IPS-NIHi7 (cell line): ENCODE measurements around the gene TOR4A.

Experiments
- DNase-seq: peaks from one replicate; pipeline ENCODE4 v3.0.0; 2012; ENCODE audit warnings: mixed read lengths; ENCODE audit errors: extremely low spot score

Gene TOR4A

GRCh38 chr9:137277329-137278041 lies at the start of gene TOR4A:
TOR4A (plus strand) TSS chr9:137277726; CDS start chr9:137278690, 964 bp downstream.
- peak; percentile 81 for DNase-seq

GRCh38 chr9:137227853-137228505 lies 49.5 kb upstream of the TOR4A start:
- DNase-seq, result no peak

GRCh38 chr9:137228506-137228967 lies 49.0 kb upstream of the TOR4A start:
- DNase-seq, result no peak

DNA sequence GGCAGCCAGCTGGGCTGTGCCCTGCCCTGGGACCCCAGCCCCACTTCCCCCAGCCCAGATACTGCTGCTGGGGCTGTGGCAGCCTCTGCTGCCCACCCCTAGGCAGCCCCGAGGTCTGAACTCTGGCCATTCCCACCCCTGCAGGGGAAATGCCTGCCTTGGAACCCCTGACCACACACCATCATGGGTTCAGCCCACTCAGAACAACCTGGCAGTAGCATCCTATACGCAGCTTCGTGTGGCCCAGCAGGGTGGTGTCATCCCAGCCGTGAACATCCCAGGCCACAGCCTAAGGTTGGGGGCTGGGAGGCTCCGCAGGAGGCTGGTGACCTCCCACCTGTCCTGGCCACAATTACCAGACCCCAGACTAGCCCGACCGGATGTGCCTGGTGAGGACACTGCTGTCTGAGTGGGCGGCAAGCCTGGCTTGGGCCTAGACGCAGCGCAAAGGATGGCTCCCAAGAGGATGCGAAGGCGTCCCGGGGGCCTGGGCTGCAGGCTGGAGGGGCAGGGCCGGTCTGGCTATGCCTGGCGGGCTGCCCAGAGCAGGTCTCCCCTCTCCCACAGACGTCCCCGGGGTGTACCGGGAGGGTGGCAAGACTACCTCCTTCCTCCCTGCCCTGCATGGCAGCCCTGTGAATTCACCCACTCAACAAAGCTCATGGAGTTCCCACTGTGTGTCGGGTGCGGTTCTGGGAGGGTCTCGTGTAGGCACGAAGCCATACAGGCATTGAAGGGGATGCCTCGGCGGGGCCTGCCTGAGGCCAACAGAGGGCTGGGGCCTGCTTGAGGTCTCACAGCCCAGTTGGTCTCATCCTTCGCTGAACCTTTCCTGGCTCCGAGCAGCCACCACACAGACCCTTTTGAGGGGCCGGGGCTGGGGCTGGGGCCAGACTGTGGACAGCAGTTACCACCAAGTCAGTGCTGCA lies 48.3 kb upstream of the TOR4A start:
- DNase-seq, result no peak

DNA sequence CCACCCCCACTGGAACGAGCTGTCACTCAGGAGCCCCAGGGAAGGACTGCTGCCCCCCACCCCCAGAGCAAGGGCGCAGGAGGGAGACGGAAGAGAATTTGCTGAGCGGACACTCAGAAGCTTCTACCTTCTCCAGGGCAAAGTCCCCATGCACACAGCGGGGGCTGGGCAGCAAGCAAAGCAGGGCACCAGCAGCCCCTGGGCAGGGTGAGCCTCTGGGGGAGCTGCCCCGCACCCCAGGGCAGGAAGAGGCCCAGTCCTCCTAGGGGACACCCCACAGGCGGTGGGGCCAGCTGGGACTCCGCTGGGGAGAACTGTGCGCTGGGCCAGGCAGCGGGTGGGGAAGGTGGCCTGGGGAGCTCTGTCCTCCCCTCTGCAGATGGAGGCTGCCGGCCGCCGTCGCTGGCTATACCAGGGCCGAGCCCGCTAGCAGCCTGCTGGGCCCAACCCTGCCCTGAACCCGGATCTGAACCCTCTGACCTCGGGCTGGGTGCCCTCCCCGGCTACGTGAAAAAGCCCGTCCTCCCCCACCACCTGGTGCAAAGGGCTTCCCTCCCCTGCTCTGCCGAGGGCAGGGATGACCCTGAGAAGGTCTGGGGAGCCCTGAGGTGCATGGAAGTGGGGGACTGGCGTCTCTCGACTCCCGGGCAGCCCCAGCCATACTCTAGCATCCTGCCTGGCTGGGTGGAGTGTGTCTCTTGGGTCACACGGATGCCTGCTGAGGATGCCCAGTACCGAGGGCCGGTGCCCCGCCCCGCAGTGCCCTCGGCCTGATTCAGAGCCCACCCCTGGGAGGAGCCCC lies 47.4 kb upstream of the TOR4A start:
- no peak for DNase-seq

- DNase-seq, result no peak
These were observed 46.7 kb upstream of the TOR4A start, which contains the start of gene SLC34A3 for GRCh38 chr9:137230705-137231371. SLC34A3 (plus strand) TSS chr9:137230901; CDS start chr9:137231703, 802 bp downstream.

- no peak for DNase-seq
These were observed 46.0 kb upstream of the TOR4A start for GRCh38 chr9:137231372-137232039.

DNA sequence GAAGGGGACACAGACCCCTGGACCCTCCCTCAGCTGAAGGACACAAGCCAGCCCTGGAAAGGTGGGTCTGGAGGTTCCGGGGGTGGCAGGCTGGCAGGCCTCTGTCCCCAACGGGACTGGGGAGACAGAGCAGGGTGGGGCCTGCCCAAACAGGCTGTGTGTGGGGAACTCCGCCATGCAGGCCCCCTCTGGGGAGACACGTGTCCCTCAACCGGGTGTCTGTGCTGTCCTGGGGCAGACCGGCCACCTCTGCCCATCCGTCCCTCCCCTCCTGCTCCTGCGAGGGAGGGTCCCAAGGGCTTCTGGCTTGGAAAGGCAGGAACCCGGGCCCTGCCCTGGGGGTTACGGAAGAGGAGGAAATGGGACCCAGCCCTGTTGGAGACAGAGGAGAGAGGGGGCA lies 45.4 kb upstream of the TOR4A start:
- no peak for DNase-seq

DNA sequence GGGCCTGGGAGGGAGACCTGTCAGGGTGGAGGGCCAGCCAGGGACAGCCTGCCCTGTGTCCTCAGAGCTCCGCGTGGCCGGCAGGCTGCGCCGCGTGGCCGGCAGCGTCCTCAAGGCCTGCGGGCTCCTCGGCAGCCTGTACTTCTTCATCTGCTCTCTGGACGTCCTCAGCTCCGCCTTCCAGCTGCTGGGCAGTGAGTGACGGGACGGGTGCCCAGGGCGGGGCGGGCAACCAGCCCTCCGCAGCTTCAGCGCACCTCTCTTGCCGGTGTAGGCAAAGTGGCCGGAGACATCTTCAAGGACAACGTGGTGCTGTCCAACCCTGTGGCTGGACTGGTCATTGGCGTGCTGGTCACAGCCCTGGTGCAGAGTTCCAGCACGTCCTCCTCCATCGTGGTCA lies 45.0 kb upstream of the TOR4A start:
- DNase-seq, result no peak

- DNase-seq, result no peak
These were observed 44.2 kb upstream of the TOR4A start for GRCh38 chr9:137233143-137233980.

DNA sequence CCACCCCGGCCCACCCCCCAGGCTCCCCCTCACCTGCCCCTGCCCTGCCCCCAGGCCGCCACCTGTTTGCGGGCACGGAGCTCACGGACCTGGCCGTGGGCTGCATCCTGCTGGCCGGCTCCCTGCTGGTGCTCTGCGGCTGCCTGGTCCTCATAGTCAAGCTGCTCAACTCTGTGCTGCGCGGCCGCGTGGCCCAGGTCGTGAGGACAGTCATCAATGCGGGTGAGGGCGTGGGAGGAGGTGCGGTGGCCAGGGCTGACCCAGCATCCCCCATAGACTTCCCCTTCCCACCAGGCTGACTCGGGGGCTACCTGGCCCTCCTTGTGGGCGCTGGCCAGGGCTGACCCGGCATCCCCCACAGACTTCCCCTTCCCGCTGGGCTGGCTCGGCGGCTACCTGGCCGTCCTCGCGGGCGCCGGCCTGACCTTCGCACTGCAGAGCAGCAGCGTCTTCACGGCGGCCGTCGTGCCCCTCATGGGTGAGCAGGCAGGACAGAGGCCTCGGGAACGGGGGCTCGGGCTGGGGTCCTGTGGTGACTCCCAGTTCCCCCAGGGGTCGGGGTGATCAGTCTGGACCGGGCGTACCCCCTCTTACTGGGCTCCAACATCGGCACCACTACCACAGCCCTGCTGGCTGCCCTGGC lies 43.4 kb upstream of the TOR4A start:
- no peak for DNase-seq

- no peak for DNase-seq
These were observed 42.6 kb upstream of the TOR4A start for GRCh38 chr9:137234758-137235423.

DNA sequence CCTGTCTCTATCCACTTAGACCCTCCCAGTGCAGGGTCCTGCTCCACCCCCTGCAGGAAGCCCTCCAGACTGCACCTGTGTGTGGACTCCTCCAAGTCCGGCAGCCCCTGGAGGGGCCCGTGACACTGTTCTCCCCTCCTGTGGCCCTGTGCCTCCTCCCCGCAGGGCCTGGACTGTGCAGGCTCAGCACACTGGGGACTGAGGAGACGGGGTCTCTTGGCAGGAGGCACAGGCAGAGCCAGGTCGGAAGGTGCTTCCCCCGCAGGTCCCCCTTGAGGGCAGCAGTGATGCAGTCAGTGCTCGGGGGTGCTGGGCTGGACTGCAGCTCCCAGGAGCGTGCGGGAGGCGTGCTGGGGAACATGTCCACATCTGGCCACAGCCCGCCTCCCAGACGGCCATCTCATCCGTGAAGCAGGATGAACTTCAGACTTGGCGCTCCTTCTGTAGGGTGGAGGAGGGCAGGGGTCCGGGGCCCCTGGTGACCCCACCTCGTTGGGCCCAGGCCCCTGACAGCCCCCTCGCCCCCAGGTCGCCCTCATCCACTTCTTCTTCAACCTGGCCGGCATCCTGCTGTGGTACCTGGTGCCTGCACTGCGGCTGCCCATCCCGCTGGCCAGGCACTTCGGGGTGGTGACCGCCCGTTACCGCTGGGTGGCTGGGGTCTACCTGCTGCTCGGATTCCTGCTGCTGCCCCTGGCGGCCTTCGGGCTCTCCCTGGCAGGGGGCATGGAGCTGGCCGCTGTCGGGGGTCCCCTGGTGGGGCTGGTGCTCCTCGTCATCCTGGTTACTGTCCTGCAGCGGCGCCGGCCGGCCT lies 41.9 kb upstream of the TOR4A start:
- no peak for DNase-seq

DNA sequence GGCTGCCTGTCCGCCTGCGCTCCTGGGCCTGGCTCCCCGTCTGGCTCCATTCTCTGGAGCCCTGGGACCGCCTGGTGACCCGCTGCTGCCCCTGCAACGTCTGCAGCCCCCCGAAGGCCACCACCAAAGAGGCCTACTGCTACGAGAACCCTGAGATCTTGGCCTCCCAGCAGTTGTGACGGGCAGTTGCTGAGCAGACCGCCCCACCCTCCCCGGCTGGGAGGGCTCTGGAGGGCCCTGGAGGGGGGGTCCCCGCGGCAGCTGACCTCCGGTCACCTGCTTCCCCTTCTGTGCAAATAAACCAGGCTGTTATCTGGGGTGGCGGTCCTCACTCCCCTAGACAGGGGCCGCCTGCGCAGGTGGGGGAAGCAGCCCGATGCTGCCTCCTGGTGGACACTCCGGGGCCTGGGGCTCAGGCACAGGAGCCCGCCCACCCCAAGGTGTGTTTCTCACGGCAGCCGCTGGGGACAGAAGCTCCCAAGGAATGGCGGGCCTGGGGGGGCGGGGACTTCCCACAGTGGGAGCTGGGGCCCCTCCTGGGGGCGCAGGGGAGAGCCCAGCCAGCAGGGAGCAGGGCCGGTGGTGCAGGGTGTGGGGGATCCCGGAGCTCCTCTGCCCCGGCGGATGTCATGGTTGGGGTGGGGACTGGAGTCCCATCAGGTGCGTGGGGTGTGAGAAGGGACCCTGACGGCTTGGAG lies 41.1 kb upstream of the TOR4A start:
- DNase-seq, result peak; percentile 94

GRCh38 chr9:137236936-137237421 lies 40.5 kb upstream of the TOR4A start:
- DNase-seq, result no peak
